Kidney glomerular epithelial cell (primary cell): Measurements from ENCODE around the gene ARCN1.
A peak's percentile ranks its signal among the peaks of the same experiment; 100 is the strongest.
"Not testable (repeated sequence)": the region's sequence is repeated elsewhere in the genome, so short reads cannot be mapped to it uniquely, and the experiment has no call there.

Experiments used
- DNase-seq: peaks from one replicate; lab custom pipeline; 2025; lab: John Stamatoyannopoulos, UW

ARCN1 gene

DNA sequence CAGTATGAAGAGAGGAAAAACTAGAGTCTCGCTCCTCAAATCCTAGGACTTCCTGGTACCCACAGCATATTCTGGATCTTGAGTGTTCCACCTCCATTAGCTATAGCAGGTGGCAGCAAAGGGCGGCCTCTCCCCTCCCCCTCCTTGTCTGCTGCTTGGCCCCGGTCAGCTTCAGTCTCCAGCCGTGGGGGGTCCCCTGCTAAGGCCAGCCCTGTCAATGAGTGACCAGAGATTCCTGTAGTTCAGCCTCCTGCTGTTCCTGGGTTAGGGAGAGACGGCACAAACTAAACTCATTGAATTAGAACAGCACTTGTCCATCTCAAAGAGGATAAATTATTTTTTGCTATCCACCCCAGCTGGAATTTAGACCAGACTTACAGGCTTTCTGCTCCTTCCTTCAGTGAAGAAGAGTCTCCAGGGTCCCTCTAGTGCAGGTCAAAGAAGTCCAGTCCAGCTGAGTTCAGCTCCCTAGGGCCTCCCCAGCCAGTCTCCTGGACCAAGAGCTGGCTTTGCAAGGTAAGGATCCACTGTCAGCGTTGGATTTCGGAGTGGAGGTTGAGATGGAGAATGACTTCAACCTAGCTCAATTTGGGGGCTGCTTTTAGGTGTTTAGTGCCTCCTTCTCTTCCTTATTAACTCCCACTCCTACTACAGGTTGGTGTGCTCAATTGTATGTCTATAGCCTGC is 34.1 kb downstream of the ARCN1 start:
- peak; percentile 80 for DNase-seq

DNA sequence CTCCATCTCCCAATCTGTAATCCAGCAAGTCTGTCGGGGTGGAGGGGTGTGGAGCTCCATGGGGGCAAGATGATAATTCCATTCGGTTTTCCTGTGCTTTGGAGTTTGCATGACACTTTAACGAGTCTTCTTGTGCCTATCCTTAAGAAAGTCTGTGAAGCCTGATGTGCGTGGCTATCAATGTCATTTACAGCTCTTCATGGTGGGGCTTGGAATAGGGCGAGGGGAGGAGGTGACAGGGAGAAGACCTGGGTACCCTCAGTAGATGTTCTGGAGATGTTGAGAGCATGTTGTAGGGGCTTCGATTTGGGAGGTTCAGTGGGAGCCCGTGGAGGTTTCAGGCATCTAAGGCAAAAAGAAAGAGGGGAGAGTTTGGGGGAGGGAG is 34.6 kb downstream of the ARCN1 start:
- DNase-seq: no peak

DNA sequence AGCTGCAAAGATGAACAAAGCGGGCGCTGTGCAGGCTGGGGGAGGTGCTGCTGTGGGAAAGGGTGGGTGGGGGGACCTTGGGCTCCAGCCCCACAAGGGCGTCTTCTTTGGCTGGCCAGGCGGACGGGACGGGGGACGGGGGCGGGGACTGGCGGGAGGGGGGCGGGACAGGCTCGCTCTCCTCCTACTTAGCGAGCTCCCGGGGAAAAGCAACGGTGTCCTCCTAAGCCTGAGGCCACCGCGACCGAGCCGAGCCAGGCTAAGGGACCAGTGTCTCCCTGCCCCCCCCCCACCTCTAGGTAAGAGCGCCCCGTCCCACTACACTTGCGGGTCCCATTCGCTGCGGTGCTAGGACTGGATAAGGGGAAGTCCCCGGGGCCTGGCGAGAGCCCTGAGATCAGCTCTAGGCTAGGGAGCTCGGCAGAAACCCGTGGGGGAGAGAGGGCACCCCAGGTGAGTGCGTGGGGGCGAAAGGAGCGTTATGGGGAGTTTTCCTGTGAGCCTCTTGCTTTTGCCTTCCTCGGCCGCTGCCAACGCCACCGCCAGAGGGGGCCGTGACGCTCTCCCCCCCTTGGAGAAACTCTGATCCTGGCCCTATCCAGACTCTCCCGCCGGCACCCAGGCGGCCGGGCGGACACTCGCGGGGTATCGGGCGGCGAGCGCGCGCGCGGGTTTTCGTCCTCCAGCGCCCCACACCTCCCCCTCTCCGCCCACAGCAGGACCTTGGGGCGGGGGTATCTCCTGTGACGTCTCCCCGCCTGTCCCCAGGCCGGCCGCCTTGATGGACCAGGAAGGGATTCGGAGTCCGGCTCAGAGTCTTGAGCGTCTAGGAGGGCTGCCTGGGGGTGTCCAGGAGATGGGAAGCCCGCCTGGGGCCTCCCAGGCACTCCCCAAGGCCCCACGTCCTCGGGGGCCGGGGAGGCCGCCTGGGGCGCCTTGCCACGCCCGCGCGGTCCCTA is 35.5 kb downstream of the ARCN1 start, which contains the start of gene PHLDB1:
Gene PHLDB1 (plus strand): TSS at position 215 of the 959 bp plus-strand sequence. CDS start 6,222 bp downstream, outside the sequence.
- DNase-seq: peak; percentile 62

DNA sequence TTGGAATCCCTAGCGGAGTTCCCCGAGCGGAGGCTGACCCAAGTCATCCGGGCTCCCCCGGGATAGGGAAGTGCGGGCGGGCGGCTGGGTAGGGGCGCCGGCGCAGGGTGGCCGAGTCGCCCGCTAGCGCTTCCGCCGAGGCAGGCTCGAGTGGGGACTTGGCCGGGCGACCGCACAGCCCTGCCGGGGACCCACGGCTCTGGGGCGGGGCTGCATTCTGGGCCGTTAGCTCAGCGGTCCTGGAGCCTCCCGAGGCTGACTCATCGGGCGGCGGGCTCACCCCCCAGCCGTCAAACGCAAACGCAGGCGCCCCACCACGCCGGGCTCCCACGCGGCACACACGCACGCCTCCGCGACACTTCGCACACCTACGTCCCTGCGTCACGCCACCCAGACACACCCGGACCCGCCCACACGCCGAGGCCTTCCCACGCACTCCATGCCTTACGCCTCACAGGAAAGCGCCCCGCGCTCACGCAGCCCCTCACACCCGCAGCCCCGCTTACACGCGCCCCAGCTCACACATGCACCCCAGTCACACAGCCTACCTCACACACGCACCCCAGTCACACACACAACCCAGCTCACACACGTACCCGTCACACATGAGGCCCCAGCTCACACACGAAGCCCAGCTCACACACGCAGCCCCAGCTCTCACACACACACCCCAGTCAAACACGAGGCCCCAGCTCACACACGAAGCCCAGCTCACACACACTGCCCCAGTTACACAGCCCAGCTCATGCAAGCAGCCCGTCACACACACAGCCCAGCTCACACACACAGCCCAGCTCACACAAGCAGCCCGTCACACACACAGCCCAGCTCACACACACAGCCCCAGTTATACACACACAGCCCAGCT is 36.4 kb downstream of the ARCN1 start:
- peak; percentile 52 for DNase-seq

DNA sequence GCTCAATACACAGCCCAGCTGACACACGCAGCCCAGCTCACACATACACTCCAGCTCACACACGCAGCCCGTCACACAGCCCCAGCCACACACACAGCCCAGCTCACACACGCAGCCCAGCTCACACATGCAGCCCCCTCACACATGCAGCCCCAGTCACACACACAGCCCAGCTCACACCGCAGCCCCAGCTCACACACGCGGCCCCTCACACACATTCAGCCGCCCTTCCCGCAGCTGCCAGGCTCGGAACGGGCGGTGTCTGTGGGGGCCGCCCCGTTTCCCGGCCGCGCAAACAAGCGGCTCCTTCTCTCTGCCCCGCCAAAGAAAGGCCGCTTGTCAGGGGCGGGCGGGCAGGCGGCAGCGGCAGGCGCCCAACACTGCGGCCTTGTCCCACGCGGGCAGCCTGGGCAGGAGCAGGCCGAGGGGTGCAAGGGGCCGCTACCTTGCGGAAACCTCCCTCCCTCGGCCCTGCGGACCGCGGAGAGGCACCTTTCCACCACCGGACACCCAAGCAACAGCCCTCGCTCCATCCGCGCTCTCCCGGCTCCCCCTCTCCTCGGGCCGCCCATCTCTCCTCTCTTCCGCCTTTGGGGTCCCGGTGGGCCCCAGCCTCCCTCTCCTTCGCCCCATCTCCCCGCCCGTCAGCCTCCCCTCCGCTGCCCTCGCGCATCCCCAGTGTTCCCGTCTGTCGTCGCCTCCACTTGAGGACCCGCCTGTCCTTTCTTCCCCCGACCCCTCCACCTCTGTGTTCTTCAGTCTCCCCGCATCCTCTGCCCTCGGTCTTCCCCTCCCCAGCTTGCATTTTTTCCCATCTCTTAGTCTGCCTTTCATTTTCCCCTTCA is 37.4 kb downstream of the ARCN1 start:
- no peak for DNase-seq

DNA sequence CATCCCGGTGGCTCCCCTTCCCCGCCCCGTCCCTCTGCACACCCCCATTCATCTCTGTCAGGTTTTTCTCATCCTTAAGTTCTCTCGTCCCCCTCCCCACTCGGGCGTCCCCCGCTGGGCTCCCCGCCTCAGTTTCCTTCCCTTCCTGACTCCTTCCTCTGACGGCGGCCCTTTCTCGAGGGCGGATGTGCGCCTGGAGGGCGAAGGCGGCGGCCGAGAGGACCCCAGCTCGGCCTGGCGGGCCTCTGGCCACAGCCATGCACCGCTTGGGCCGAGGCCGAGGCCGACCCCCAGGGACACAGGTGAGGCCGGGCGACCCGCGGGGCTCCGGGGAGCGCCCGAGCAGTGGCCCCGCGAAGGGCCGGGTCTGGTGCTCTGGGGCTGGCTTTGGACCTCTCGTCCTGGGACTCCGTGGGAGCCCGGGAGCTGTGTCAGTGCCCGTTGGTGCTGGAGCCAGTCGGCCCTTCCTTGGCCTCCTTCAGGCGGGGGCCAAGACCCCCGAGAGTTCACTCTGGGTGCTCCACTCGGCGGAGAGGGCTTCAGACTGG is 38.1 kb downstream of the ARCN1 start:
- no peak for DNase-seq

DNA sequence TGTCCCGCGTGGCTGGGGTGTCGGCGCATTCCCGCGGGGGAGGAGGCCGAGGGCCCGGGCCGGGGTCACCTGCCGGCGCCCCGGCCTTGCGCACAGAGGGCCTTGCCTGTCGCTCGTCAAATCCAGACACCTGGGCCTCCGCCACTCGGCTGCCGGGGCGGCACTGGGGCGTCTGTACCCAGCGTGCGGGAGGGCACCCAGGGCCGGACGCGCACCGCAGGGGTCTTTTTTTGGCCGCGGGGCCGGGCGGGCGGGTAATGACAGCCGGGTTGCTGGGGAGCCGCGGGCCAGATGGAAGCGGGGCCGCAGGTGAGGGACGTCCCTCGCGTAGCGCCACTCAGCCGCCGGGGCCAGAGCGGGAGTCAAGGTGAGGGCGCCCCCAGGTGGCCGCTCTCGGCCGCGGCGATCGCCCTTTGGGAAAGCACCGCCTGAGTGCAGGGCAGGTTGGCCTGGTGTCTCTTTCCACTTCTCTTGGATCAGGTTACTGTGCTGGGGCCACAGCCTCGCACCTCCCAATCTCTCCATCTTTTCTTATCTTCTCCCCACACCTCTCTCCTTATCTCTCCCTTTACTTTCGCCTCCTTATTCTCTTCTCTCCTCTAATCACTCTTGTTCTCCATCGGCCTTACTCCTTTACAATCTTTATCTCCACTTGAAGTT is 38.7 kb downstream of the ARCN1 start:
- peak; percentile 67 for DNase-seq

DNA sequence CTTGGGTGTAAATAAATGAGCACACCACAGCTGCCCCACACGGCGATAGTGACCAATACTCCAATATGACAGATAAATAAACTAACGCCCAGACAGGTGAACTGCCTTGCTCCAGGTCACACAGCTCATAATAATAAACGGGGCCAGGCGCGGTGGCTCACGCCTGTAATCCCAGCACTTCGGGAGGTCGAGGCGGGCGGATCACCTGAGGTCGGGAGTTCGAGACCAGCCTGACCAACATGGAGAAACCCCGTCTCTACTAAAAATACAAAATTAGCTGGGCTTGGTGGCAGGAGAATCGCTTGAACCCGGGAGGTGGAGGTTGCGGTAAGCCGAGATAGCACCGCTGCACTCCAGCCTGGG is 39.2 kb downstream of the ARCN1 start:
- not testable (repeated sequence) for DNase-seq

DNA sequence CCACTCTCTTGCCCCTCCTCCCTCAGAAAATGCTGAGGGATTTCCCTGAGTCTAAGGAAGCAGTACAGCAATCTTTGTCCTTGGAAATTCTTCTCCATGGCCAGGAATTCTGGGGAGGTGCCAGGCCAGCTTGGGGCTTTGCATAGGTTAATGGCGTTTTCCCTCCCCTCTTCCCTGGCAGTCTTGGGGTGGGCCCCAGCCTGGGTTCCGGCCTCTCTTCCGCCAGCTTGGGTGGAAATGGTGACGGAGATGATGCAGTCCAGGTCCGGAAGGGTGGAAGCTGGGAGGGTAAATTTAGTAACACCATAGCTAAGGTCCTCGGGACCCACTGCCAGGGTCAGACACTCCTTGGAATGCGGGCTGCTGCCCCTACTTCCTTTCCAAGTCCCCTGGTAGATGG is 40.2 kb downstream of the ARCN1 start:
- no peak for DNase-seq

DNA sequence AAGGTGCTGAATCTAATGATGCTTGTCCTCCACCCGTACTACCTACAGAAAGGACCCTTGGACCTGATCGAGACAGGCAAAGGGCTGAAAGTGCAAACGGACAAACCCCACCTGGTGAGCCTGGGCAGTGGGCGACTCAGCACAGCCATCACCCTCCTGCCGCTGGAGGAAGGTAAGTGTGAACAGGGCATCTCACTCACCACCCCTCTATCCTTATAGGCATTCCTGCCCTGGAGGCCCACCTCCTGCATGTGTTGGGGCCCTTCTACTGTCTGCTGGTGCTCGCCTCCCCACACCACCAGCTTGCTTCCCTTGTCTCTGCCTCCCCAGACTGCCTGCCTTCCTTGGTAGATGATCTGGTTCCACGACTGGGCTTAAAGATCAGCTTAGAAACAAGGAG is 42.3 kb downstream of the ARCN1 start:
- no peak for DNase-seq

DNA sequence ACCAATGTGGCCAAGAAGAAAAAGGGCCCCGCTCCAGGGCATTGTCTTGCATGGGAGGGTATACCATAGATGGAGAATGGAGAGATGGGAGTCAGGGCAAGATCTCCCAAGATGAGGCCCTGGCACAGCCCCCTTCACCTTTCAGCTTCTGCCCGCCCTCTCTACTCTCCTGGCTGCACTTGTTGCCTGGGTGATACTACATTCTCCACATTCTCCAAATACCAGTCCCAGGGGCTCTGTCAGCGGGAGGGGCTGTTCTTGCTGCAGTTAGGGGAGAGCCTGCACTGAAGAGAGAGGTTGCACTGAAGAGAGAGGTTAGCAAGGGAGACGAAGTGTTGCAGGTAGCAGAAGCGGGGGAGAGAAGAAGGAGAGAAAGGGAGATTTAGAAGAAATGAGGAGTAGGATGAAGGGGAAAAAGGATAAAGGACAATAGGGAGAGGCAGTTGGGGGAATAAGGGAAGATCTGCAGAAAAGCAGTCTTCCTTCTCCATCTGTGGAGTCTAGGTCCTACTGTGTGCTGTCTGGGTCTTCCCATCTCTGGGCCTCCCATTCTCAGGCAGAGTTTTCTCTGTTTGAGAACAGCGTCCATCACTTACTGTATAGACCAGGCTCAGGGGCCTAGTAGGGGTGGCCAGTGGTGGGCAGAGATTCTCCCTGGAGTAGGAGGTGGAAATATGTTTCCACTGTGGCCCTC is 43.2 kb downstream of the ARCN1 start:
- DNase-seq: peak; percentile 92

DNA sequence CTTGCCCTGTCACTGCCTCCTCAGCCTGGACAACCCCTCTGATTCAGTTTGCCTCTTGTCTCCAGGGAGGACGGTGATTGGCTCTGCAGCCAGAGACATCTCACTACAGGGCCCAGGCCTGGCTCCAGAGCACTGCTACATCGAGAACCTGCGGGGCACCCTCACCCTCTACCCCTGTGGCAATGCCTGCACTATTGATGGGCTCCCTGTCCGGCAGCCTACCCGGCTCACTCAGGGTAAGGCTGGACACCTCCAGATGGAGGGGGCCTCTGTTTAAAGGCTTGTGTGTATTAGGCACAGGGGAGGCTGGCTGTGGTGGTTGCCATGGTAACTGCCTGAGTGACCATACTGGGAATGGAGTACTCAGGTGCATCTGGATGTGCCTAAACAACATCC is 43.8 kb downstream of the ARCN1 start:
- no peak for DNase-seq

DNA sequence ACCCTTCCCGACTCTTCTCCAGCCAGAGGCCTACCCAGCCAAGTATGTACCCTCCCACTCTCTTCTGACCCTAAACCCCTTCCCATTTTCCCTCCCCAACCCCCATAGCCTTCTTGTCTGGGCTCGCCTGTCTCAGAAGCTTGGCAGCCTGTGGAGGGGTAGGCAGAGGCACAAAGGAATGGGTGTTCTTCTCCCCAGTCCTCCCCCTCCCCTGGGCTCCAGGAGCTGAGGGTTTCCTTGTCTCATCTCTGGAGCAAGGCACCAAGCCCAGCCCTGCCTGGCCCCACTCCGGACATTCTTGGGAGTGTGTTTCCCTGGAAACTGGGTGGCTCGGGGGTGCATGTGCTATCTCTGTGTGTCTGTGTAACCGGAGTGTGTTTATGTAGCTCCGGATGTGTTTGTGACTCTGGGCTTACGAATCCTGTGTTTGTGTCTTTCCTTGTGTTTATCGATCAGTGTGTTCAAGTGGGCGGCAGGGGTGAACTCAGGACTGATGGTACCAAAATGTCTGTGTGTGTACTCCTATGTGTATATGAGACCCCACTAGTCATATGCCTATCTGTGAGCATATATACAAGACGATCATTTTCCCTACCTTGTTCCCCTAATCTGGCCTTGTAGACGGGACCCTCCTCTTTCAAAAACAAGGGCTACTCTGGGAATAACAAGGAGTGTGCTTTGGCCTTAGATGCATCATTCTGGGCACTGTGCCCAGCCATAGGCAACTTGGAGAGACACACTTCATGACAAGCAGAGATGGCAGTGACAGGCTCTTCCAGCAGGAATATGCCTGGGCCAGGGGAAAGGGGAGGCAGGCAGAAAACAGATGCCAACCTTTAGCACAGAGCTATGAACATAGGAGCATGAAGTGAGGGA is 46.1 kb downstream of the ARCN1 start:
- no peak for DNase-seq

DNA sequence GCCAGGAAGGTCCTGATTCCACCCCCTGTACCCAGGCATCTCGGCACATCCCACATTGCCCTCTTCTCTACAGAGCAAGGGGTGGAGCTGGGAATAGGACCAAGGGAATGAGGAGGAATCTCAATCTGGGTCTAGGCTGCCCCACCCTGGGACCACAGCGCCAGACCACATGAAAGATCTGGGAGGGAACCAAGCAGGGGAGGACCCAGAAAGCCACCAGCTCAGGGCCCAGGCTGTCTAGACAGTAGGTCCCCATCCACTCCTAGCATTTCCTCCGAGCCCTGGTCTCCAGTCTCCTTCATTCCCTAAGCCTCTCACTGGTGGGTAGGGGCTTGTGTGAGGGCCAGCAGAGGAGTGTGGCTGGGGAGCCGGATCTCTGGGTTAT is 46.8 kb downstream of the ARCN1 start:
- peak; percentile 45 for DNase-seq

DNA sequence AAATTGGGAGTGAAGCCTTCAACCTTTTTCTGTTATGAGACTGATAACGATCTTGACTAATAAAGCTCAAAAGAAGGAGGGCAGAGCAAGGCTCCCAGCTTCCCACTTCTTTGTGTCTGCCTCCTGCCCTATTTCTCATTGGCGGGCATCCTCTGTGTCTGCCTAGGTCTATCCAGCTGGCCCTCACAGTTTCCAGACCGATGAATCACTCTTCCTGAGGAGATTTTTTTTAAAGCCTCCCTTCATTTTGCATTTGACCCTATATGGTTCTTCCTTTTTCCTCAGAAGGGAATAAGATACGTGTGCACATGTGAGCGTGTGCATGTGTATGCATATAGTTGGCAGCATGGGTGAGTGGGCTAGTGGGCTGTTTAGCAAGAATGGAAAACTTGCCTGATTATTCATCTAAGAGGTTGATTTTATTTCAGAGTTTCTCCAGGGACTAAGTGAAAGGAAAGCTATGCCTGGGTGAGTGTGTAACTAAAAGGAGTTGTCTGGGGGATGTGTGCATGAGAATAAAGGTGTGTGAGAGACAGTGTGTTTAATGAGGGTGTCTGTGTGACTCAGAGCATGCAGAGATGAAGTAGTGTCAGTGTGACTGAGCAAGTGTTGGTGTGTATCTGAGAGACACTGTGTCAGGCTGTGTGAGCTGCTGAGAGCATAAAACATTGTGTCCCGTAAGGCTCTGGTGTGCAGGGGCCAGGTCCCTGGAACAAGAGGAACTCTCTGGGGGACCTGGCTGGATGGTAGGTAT is 47.4 kb downstream of the ARCN1 start:
- peak; percentile 98 for DNase-seq

DNA sequence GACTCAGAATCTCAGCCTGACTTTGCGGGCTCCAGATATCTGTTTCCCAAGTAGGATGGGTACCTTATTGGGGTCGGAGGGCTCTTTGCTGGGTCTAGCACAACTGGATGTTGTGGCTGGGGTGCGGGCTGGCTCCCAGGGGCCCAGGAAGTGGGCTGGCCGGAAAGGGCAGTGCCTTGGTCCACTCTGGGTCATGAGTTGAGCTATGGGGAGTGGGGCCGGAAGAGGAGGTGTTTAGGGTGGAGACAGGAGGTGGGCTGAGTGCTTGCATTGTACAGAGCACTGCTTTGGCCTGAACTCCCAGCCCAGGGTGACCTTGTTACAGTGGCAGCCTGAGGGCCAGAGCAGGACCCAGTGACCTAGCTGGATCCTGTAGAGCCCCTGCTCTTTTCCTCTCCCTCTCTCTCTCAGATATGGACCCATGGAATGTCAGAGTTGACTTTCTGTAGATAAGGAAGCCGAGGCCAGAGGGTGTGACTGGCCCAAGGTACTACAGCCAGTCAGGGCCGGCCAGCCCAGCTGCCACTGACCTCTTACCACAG is 48.4 kb downstream of the ARCN1 start:
- DNase-seq: no peak

DNA sequence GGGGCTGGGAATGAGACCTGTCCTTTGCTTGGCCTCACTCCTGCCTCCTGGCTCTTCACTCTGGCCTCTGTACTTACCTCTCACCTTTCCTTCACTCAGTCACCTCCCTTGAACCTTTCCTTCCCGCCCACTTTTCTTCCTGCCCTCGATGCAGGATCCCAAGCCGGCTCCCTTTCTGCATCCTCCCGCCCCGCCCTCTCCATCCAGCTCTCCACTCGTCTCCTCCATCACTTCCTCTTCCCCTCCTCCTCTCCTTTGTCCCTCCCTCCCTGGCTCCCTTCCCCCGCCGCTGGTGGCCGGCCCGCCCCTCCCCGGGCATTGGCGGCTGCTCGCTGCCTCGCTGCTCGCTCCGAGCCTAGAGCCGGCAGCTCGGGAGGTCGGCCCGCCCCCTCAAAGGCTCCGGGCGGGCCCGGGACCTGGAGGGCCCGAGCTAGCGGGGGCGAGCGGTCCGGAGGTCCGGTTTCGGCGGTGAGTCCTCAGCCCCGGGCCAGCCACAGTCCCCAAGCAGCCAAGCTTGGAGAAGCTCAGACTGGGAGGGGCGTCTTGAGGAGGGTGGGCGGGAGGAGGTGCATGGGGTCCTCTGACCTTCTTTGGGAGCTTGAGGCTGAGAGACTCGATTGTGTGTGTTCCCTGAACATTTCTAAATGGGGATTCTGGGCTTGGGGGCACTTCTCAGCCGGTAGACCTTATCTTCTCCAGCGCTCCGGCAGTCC is 49.0 kb downstream of the ARCN1 start:
- DNase-seq: peak; percentile 78
